Astrocyte (in vitro differentiated cells and primary cell): ENCODE results near the gene WSCD2. TPM values are rescaled to one million over a fixed set of nuclear protein-coding genes. Genes with fewer than 3 reads are reported as not detected.

ENCODE experiments used
- DNase-seq: peaks from one replicate; pipeline ENCODE4 v3.0.0-alpha.2; 2010; ENCODE audit warnings: low read depth
- FAIRE-seq: peaks from 2 replicates; lab custom pipeline; 2011; peaks lifted over from hg19 to GRCh38; lab: Jason Lieb, UNC
- H2AFZ ChIP-seq: 2 replicates; pipeline ENCODE4 v1.6.0; 2012; ENCODE audit warnings: low read depth, low read length, inconsistent platforms
- H3K27ac ChIP-seq: 2 replicates; pipeline ENCODE4 v1.5.1; 2011; ENCODE audit warnings: low read depth, low read length, inconsistent platforms
- H3K27me3 ChIP-seq: 2 replicates; pipeline ENCODE4 v1.6.0; 2011; ENCODE audit warnings: low read length, inconsistent platforms; ENCODE audit not compliant: insufficient read depth
- H3K36me3 ChIP-seq: 2 replicates; pipeline ENCODE4 v1.5.1; 2011; ENCODE audit warnings: low read length, inconsistent platforms; ENCODE audit not compliant: insufficient read depth
- H3K4me1 ChIP-seq: 2 replicates; pipeline ENCODE4 v1.5.1; 2011; ENCODE audit warnings: low read length, inconsistent platforms; ENCODE audit not compliant: insufficient read depth
- H3K4me2 ChIP-seq: 2 replicates; pipeline ENCODE4 v1.6.0; 2012; ENCODE audit warnings: low read length, inconsistent platforms
- H3K4me3 ChIP-seq: 2 replicates; pipeline ENCODE4 v1.5.1; 2011; ENCODE audit warnings: low read depth, mild to moderate bottlenecking, low read length, inconsistent platforms; ENCODE audit not compliant: insufficient read depth
- H3K79me2 ChIP-seq: 2 replicates; pipeline ENCODE4 v1.6.0; 2012; ENCODE audit warnings: mild to moderate bottlenecking, low read length, inconsistent platforms; ENCODE audit not compliant: insufficient read depth
- H3K9ac ChIP-seq: 2 replicates; pipeline ENCODE4 v1.6.0; 2012; ENCODE audit warnings: mild to moderate bottlenecking, low read length, inconsistent platforms
- H3K9me3 ChIP-seq: 2 replicates; pipeline ENCODE4 v1.5.1; 2012; ENCODE audit warnings: low read depth, mild to moderate bottlenecking, low read length, inconsistent platforms; ENCODE audit not compliant: insufficient read depth
- H4K20me1 ChIP-seq: 2 replicates; pipeline ENCODE4 v1.6.0; 2012; ENCODE audit warnings: low read length, inconsistent platforms; ENCODE audit not compliant: insufficient read depth
- H3K27ac Mint-ChIP-seq: one replicate; pipeline ENCODE4 v1.8.0; 2021; ENCODE audit warnings: mild to moderate bottlenecking, mixed read lengths; ENCODE audit not compliant: unreplicated experiment
- H3K27me3 Mint-ChIP-seq: one replicate; pipeline ENCODE4 v1.8.0; 2021; ENCODE audit warnings: low read depth, mixed read lengths; ENCODE audit not compliant: unreplicated experiment
- H3K36me3 Mint-ChIP-seq: one replicate; pipeline ENCODE4 v1.8.0; 2021; ENCODE audit warnings: low read depth, mixed read lengths; ENCODE audit not compliant: unreplicated experiment
- H3K4me1 Mint-ChIP-seq: one replicate; pipeline ENCODE4 v1.8.0; 2021; ENCODE audit warnings: low read depth, mixed read lengths; ENCODE audit not compliant: unreplicated experiment
- H3K4me3 Mint-ChIP-seq: one replicate; pipeline ENCODE4 v1.8.0; 2021; ENCODE audit warnings: mild to moderate bottlenecking, moderate library complexity, mixed read lengths; ENCODE audit not compliant: unreplicated experiment
- H3K9me3 Mint-ChIP-seq: one replicate; pipeline ENCODE4 v1.8.0; 2021; ENCODE audit warnings: mild to moderate bottlenecking, mixed read lengths; ENCODE audit not compliant: unreplicated experiment
- CTCF ChIP-seq: IDR thresholded peaks from 2 replicates; pipeline ENCODE4 v1.5.1; 2011; ENCODE audit warnings: low read depth, mild to moderate bottlenecking, inconsistent platforms, low read length, moderate library complexity; ENCODE audit not compliant: insufficient read depth
- EZH2 ChIP-seq: IDR thresholded peaks from 2 replicates; pipeline ENCODE4 v1.6.1; 2012; ENCODE audit warnings: mild to moderate bottlenecking, low read length, inconsistent platforms; ENCODE audit not compliant: insufficient read depth
- total RNA-seq: library from RNA; stranded (reverse); gene quantifications from 2 replicates; pipeline ENCODE4 v1.2.1, GENCODE V29; 2021

WSCD2 gene
- total RNA-seq, 1 donor from 2014 or later, result 0.11 TPM

- no peak overlapping the region for H3K4me3 ChIP-seq
- Mint-ChIP-seq H3K27me3 (peaks cover 39% of the 10 kb centered on the region), H3K36me3 (peaks cover 2% of the 10 kb centered on the region), H3K4me1 (no peaks in the 10 kb centered on the region), H3K4me3 (no peak overlapping the region), H3K27ac (no peak overlapping the region), H3K9me3 (no peaks in the 10 kb centered on the region)
- no peaks in the 10 kb centered on the region for H3K9me3 ChIP-seq
- no peaks in the 10 kb centered on the region for H3K36me3 ChIP-seq
- no peak for TF ChIP-seq EZH2
- TF ChIP-seq CTCF, result no peak
- no peaks in the 10 kb centered on the region for H3K79me2 ChIP-seq
- H3K4me2 ChIP-seq, result no peak overlapping the region
- no peak overlapping the region for H3K9ac ChIP-seq
- H4K20me1 ChIP-seq, result no peaks in the 10 kb centered on the region
- H3K4me1 ChIP-seq, result no peaks in the 10 kb centered on the region
- DNase-seq (no peak), FAIRE-seq (no peak)
- H3K27ac ChIP-seq, result no peak overlapping the region
- no peak overlapping the region for H2AFZ ChIP-seq
- no peaks in the 10 kb centered on the region for H3K27me3 ChIP-seq
Observed at GRCh38 chr12:108145011-108145410, 15.9 kb downstream of the WSCD2 start.

- Histone ChIP-seq H3K4me2 (no peak overlapping the region), H3K27ac (no peak overlapping the region), H3K4me1 (no peaks in the 10 kb centered on the region), H3K79me2 (no peaks in the 10 kb centered on the region), H3K9me3 (no peaks in the 10 kb centered on the region), H2AFZ (no peak overlapping the region), H4K20me1 (no peaks in the 10 kb centered on the region), H3K27me3 (no peaks in the 10 kb centered on the region), H3K36me3 (no peaks in the 10 kb centered on the region), H3K9ac (no peak overlapping the region), H3K4me3 (no peak overlapping the region)
- FAIRE-seq, result no peak
- DNase-seq, result no peak
- Mint-ChIP-seq H3K36me3 (peaks cover 2% of the 10 kb centered on the region), H3K4me3 (no peak overlapping the region), H3K9me3 (no peaks in the 10 kb centered on the region), H3K27ac (no peak overlapping the region), H3K4me1 (no peaks in the 10 kb centered on the region), H3K27me3 (peaks cover 39% of the 10 kb centered on the region)
- TF ChIP-seq CTCF, result no peak
- no peak for TF ChIP-seq EZH2
Observed at GRCh38 chr12:108146035-108146893, 17.2 kb downstream of the WSCD2 start.

- Mint-ChIP-seq H3K4me3 (no peak overlapping the region), H3K27me3 (peaks cover 42% of the 10 kb centered on the region), H3K9me3 (no peaks in the 10 kb centered on the region), H3K27ac (peak overlapping the region; percentile 34), H3K4me1 (no peaks in the 10 kb centered on the region), H3K36me3 (peaks cover under 1% of the 10 kb centered on the region)
- FAIRE-seq (no peak), DNase-seq (no peak)
- TF ChIP-seq EZH2, result no peak
- no peak for TF ChIP-seq CTCF
- Histone ChIP-seq H2AFZ (no peak overlapping the region), H3K9ac (no peak overlapping the region), H3K4me3 (no peak overlapping the region), H3K36me3 (no peaks in the 10 kb centered on the region), H3K4me2 (no peak overlapping the region), H3K27ac (no peak overlapping the region), H4K20me1 (no peaks in the 10 kb centered on the region), H3K4me1 (no peaks in the 10 kb centered on the region), H3K79me2 (no peaks in the 10 kb centered on the region), H3K9me3 (no peaks in the 10 kb centered on the region), H3K27me3 (no peaks in the 10 kb centered on the region)
Observed at GRCh38 chr12:108147279-108147678, 18.2 kb downstream of the WSCD2 start.
